Measurements from ENCODE around the gene NID1. TPM values are rescaled to one million over a fixed set of nuclear protein-coding genes. Genes with fewer than 3 reads are reported as not detected.

NID1 gene
- total RNA-seq, 1 experiment from 2014 or later = 19.2 TPM

DNA sequence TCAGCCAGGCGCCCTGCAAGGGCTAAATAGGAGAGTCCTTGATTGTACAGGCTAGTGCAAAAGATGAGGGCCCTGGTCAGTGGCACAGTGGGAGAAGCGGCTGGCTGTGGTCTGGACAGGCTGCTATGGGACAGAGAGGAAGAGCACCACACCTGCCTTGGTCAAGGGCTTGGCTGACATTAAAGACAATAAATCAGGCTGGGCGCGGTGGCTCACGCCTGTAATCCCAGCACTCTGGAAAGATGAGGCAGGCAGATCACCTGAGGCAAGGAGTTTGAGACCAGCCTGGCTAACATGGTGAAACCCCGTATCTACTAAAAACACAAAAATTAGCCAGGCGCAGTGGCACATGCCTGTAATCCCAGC, 62.9 kb downstream of the NID1 start:
- DNase-seq (ENCODE audit: low spot score) (no peak), ATAC-seq (no peak)
- Mint-ChIP-seq H3K27me3 (ENCODE audit: low read depth) (no peaks in the 10 kb centered on the region), H3K36me3 (peaks cover 8% of the 10 kb centered on the region), H3K4me1 (peaks cover 32% of the 10 kb centered on the region), H3K9me3 (no peaks in the 10 kb centered on the region), H3K4me3 (no peak overlapping the region), H3K27ac (no peak overlapping the region)
- POLR2A ChIA-PET = no interaction called here
- TF ChIP-seq, protein P1, sequence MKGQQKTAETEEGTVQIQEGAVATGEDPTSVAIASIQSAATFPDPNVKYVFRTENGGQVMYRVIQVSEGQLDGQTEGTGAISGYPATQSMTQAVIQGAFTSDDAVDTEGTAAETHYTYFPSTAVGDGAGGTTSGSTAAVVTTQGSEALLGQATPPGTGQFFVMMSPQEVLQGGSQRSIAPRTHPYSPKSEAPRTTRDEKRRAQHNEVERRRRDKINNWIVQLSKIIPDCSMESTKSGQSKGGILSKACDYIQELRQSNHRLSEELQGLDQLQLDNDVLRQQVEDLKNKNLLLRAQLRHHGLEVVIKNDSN (CRISPR knock-in tag; IDR thresholded peaks at IDR 0.05) = no peak
- no peak for TF ChIP-seq ZNF396 (CRISPR knock-in tag; IDR thresholded peaks at IDR 0.05; ENCODE audit: borderline replicate concordance)
- no peak for TF ChIP-seq ATF1 (CRISPR knock-in tag; IDR thresholded peaks at IDR 0.05)
- no peak for TF ChIP-seq NFATC4 (CRISPR knock-in tag; IDR thresholded peaks at IDR 0.05)
- TF ChIP-seq, protein P2, sequence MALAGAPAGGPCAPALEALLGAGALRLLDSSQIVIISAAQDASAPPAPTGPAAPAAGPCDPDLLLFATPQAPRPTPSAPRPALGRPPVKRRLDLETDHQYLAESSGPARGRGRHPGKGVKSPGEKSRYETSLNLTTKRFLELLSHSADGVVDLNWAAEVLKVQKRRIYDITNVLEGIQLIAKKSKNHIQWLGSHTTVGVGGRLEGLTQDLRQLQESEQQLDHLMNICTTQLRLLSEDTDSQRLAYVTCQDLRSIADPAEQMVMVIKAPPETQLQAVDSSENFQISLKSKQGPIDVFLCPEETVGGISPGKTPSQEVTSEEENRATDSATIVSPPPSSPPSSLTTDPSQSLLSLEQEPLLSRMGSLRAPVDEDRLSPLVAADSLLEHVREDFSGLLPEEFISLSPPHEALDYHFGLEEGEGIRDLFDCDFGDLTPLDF (CRISPR knock-in tag; IDR thresholded peaks at IDR 0.05) = no peak
- TF ChIP-seq ZBTB21 (CRISPR knock-in tag; IDR thresholded peaks at IDR 0.05; ENCODE audit: borderline replicate concordance) = no peak
- TF ChIP-seq, protein P3, sequence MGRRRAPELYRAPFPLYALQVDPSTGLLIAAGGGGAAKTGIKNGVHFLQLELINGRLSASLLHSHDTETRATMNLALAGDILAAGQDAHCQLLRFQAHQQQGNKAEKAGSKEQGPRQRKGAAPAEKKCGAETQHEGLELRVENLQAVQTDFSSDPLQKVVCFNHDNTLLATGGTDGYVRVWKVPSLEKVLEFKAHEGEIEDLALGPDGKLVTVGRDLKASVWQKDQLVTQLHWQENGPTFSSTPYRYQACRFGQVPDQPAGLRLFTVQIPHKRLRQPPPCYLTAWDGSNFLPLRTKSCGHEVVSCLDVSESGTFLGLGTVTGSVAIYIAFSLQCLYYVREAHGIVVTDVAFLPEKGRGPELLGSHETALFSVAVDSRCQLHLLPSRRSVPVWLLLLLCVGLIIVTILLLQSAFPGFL (CRISPR knock-in tag; IDR thresholded peaks at IDR 0.05; ENCODE audit: borderline replicate concordance) = no peak
- no peak for TF ChIP-seq NFYB (CRISPR knock-in tag; conservative IDR thresholded peaks at IDR 0.05; ENCODE audit: low read depth)
- no peak for TF ChIP-seq ELF4 (CRISPR knock-in tag; IDR thresholded peaks at IDR 0.05; ENCODE audit: low read depth)
- no peak for TF ChIP-seq MYBL2 (CRISPR knock-in tag; IDR thresholded peaks at IDR 0.05)
- no peak for TF ChIP-seq IRF2 (CRISPR knock-in tag; IDR thresholded peaks at IDR 0.05; ENCODE audit: borderline replicate concordance, low read depth)
- TF ChIP-seq, protein P4, sequence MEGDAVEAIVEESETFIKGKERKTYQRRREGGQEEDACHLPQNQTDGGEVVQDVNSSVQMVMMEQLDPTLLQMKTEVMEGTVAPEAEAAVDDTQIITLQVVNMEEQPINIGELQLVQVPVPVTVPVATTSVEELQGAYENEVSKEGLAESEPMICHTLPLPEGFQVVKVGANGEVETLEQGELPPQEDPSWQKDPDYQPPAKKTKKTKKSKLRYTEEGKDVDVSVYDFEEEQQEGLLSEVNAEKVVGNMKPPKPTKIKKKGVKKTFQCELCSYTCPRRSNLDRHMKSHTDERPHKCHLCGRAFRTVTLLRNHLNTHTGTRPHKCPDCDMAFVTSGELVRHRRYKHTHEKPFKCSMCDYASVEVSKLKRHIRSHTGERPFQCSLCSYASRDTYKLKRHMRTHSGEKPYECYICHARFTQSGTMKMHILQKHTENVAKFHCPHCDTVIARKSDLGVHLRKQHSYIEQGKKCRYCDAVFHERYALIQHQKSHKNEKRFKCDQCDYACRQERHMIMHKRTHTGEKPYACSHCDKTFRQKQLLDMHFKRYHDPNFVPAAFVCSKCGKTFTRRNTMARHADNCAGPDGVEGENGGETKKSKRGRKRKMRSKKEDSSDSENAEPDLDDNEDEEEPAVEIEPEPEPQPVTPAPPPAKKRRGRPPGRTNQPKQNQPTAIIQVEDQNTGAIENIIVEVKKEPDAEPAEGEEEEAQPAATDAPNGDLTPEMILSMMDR (IDR thresholded peaks at IDR 0.05) = no peak
- TF ChIP-seq ZNF232 (CRISPR knock-in tag; IDR thresholded peaks at IDR 0.05) = no peak
- TF ChIP-seq, protein P5, sequence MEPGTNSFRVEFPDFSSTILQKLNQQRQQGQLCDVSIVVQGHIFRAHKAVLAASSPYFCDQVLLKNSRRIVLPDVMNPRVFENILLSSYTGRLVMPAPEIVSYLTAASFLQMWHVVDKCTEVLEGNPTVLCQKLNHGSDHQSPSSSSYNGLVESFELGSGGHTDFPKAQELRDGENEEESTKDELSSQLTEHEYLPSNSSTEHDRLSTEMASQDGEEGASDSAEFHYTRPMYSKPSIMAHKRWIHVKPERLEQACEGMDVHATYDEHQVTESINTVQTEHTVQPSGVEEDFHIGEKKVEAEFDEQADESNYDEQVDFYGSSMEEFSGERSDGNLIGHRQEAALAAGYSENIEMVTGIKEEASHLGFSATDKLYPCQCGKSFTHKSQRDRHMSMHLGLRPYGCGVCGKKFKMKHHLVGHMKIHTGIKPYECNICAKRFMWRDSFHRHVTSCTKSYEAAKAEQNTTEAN (CRISPR knock-in tag; IDR thresholded peaks at IDR 0.05) = no peak
- TF ChIP-seq RELA (CRISPR knock-in tag; IDR thresholded peaks at IDR 0.05; ENCODE audit: borderline replicate concordance) = no peak
- no peak for TF ChIP-seq NR3C1 (CRISPR knock-in tag; conservative IDR thresholded peaks at IDR 0.05; ENCODE audit: low read depth)
- no peak for TF ChIP-seq GABPB1 (CRISPR knock-in tag; IDR thresholded peaks at IDR 0.05)
- TF ChIP-seq, protein P6, sequence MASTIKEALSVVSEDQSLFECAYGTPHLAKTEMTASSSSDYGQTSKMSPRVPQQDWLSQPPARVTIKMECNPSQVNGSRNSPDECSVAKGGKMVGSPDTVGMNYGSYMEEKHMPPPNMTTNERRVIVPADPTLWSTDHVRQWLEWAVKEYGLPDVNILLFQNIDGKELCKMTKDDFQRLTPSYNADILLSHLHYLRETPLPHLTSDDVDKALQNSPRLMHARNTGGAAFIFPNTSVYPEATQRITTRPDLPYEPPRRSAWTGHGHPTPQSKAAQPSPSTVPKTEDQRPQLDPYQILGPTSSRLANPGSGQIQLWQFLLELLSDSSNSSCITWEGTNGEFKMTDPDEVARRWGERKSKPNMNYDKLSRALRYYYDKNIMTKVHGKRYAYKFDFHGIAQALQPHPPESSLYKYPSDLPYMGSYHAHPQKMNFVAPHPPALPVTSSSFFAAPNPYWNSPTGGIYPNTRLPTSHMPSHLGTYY (CRISPR knock-in tag; IDR thresholded peaks at IDR 0.05) = no peak
- no peak for TF ChIP-seq NR1H2 (CRISPR knock-in tag; IDR thresholded peaks at IDR 0.05)
- CTCF ChIA-PET = interaction anchor here (1.7 kb wide), 1 partner anchor 30 kb away, joined by 7 read pairs; no protein-coding TSS in a partner anchor

DNA sequence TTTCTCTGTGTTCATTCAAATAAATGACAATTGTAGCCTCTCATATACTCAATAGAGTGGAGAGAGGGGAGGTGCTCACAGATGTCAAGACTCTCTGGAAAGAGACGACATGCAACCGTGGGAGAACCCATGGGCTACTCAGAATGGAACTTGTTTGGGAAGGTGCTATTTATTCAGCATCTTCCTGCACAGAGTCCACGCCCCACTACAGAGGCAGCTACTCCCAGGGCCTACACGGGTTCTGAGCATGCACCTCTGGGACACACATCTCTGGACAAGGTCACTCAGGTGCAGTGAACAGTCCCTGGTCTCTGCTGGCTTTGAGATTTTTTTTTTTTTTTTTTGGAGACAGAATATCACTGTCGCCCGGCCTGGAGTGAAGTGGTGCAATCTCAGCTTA, 64.1 kb downstream of the NID1 start:
- TF ChIP-seq, protein P7, sequence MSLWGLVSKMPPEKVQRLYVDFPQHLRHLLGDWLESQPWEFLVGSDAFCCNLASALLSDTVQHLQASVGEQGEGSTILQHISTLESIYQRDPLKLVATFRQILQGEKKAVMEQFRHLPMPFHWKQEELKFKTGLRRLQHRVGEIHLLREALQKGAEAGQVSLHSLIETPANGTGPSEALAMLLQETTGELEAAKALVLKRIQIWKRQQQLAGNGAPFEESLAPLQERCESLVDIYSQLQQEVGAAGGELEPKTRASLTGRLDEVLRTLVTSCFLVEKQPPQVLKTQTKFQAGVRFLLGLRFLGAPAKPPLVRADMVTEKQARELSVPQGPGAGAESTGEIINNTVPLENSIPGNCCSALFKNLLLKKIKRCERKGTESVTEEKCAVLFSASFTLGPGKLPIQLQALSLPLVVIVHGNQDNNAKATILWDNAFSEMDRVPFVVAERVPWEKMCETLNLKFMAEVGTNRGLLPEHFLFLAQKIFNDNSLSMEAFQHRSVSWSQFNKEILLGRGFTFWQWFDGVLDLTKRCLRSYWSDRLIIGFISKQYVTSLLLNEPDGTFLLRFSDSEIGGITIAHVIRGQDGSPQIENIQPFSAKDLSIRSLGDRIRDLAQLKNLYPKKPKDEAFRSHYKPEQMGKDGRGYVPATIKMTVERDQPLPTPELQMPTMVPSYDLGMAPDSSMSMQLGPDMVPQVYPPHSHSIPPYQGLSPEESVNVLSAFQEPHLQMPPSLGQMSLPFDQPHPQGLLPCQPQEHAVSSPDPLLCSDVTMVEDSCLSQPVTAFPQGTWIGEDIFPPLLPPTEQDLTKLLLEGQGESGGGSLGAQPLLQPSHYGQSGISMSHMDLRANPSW (CRISPR knock-in tag; conservative IDR thresholded peaks at IDR 0.05; ENCODE audit: low read depth) = no peak
- Mint-ChIP-seq H3K4me1 (peaks cover 32% of the 10 kb centered on the region), H3K9me3 (no peaks in the 10 kb centered on the region), H3K36me3 (peaks cover 8% of the 10 kb centered on the region), H3K27ac (no peak overlapping the region), H3K4me3 (no peak overlapping the region), H3K27me3 (ENCODE audit: low read depth) (no peaks in the 10 kb centered on the region)
- ChIA-PET POLR2A (no interaction called here), CTCF (interaction anchor here (0.7 kb wide), 1 partner anchor 448 kb away, joined by 4 read pairs; no protein-coding TSS in a partner anchor)
- DNase-seq (ENCODE audit: low spot score) = no peak
- ATAC-seq = no peak
